Breast epithelium (tissue), 3 donors: Measurements from ENCODE around the gene SPEM2.

ENCODE experiments used
- POLR2A ChIP-seq: fragments of 450-650 bp; IDR thresholded peaks from one replicate; pipeline ENCODE4 v1.6.1; 2016; ENCODE audit warnings: antibody characterized with exemption, mild to moderate bottlenecking, moderate library complexity
- POLR2AphosphoS5 ChIP-seq, 3 donors: sonication (generic); formaldehyde crosslinking; IDR thresholded peaks; one replicate each; pipeline ENCODE4 v1.6.1; 2017; ENCODE audit warnings: antibody characterized with exemption in 3 of 3
- TF ChIP-seq, protein P1 (sequence below), 3 donors: fragments of 450-650 bp; IDR thresholded peaks; one replicate each; pipeline ENCODE4 v1.5.1; 2016 to 2017; ENCODE audit warnings: antibody characterized with exemption in 3 of 3, mild to moderate bottlenecking in 3 of 3, moderate library complexity in 3 of 3

DNA sequence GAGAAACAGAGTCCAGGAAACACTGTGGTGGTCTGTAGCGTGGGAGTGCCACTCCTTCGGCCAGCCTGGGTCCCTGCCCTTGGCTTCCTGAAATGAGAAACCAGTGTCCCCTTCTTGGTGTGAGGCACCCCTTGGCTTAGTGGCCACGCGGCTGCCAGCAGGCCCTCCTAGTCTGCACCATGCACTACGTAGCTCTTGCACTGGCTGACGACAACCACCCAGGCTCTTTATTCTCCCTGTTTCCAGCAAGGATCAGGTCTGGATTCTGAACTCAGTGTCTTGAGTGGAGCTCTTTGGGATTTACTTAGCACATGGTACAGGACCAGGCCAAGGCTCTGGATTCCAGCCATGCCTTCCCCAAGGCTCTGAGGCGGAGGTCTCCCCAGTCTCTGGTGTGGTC lies 2.1 kb downstream of the SPEM2 start:
- TF ChIP-seq, protein P1, sequence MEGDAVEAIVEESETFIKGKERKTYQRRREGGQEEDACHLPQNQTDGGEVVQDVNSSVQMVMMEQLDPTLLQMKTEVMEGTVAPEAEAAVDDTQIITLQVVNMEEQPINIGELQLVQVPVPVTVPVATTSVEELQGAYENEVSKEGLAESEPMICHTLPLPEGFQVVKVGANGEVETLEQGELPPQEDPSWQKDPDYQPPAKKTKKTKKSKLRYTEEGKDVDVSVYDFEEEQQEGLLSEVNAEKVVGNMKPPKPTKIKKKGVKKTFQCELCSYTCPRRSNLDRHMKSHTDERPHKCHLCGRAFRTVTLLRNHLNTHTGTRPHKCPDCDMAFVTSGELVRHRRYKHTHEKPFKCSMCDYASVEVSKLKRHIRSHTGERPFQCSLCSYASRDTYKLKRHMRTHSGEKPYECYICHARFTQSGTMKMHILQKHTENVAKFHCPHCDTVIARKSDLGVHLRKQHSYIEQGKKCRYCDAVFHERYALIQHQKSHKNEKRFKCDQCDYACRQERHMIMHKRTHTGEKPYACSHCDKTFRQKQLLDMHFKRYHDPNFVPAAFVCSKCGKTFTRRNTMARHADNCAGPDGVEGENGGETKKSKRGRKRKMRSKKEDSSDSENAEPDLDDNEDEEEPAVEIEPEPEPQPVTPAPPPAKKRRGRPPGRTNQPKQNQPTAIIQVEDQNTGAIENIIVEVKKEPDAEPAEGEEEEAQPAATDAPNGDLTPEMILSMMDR (IDR thresholded peaks at IDR 0.05), result no peak
- no peak for TF ChIP-seq POLR2A
- TF ChIP-seq POLR2AphosphoS5 (IDR thresholded peaks at IDR 0.05), result no peak
